Measurements from ENCODE around the gene GP1BA.

DNA sequence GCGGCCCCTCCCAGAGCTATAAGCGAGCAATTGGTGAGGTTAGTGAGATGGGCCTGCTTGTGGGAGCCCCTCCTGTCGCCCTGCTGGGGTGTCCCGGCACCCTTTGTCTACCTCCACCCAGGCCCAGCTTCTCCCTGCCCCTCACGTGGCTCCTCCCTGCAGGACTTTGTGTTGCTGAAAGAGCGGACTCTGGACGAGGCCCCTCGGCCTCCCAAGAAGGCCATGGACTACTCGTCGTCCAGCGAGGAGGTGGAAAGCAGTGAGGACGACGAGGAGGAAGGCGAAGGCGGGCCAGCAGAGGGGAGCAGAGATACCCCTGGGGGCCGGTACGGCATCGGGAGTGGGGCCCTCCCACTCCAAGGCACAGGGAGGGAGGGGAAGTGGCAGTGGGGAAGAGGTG, 38.8 kb upstream of the GP1BA start:
- TF ChIP-seq POLR2AphosphoS5 (IDR thresholded peaks at IDR 0.05; ENCODE audit: low read depth, low read length) (no peak), HDAC6 (IDR thresholded peaks at IDR 0.05; ENCODE audit: low read depth, low read length) (no peak), SIN3A (conservative IDR thresholded peaks at IDR 0.05 in 1 of 2, IDR thresholded peaks at IDR 0.05 in 1 of 2; ENCODE audit: low read depth in 1 of 2, low read length in 2 of 2) (no peak), KDM4A (IDR thresholded peaks at IDR 0.05; ENCODE audit: low read depth, low read length, severe bottlenecking) (no peak), EZH2 (IDR thresholded peaks at IDR 0.05; ENCODE audit: low read depth, low read length, severe bottlenecking) (no peak), SIX5 (IDR thresholded peaks at IDR 0.05; ENCODE audit: low read depth, low read length) (no peak), KDM5A (IDR thresholded peaks at IDR 0.05; ENCODE audit: low read length) (no peak), SAP30 (IDR thresholded peaks at IDR 0.05; ENCODE audit: insufficient read depth, insufficient replicate concordance, low read length) (no peak), MAFK (IDR thresholded peaks at IDR 0.05; ENCODE audit: low read depth, low read length) (no peak), POLR2A (IDR thresholded peaks at IDR 0.05; ENCODE audit: control extremely low read depth in 1 of 2, low read depth in 2 of 2, low read length in 2 of 2) (no peak)
- TF ChIP-seq, protein P1, sequence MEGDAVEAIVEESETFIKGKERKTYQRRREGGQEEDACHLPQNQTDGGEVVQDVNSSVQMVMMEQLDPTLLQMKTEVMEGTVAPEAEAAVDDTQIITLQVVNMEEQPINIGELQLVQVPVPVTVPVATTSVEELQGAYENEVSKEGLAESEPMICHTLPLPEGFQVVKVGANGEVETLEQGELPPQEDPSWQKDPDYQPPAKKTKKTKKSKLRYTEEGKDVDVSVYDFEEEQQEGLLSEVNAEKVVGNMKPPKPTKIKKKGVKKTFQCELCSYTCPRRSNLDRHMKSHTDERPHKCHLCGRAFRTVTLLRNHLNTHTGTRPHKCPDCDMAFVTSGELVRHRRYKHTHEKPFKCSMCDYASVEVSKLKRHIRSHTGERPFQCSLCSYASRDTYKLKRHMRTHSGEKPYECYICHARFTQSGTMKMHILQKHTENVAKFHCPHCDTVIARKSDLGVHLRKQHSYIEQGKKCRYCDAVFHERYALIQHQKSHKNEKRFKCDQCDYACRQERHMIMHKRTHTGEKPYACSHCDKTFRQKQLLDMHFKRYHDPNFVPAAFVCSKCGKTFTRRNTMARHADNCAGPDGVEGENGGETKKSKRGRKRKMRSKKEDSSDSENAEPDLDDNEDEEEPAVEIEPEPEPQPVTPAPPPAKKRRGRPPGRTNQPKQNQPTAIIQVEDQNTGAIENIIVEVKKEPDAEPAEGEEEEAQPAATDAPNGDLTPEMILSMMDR (IDR thresholded peaks at IDR 0.05; ENCODE audit: control extremely low read depth in 1 of 3, insufficient read depth in 1 of 3, low read depth in 1 of 3, low read length in 3 of 3), result no peak
- TF ChIP-seq, protein P2, sequence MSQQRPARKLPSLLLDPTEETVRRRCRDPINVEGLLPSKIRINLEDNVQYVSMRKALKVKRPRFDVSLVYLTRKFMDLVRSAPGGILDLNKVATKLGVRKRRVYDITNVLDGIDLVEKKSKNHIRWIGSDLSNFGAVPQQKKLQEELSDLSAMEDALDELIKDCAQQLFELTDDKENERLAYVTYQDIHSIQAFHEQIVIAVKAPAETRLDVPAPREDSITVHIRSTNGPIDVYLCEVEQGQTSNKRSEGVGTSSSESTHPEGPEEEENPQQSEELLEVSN (IDR thresholded peaks at IDR 0.05), result no peak
